ENCODE results near the gene AP4E1. TPM values are rescaled to one million over a fixed set of nuclear protein-coding genes. Genes with fewer than 3 reads are reported as not detected.
"Not testable (repeated sequence)": the region's sequence is repeated elsewhere in the genome, so short reads cannot be mapped to it uniquely, and the experiment has no call there.

Gene AP4E1
- total RNA-seq, 2 experiments from 2014 or later, result 7.6 to 14.8 TPM

GRCh38 chr15:50911001-50911400, 2.5 kb downstream of the AP4E1 start:
- Histone ChIP-seq H3K27ac (ENCODE audit: low read depth, low read length, poor library complexity, severe bottlenecking) (no peak overlapping the region), H3K79me2 (ENCODE audit: insufficient read depth, low read depth, low read length) (peaks cover 22% of the 10 kb centered on the region), H3K36me3 (ENCODE audit: insufficient read depth, low read length) (peaks cover 35% of the 10 kb centered on the region), H2AFZ (ENCODE audit: low read length) (no peak overlapping the region), H3K4me3 (ENCODE audit: low read depth, low read length, poor library complexity, severe bottlenecking) (no peak overlapping the region), H3K4me1 (ENCODE audit: insufficient read depth, low read length, poor library complexity, severe bottlenecking) (peaks cover 15% of the 10 kb centered on the region), H3K9me2 (ENCODE audit: insufficient read depth, low read length) (no peaks in the 10 kb centered on the region), H4K20me1 (ENCODE audit: insufficient read depth, low read length) (no peaks in the 10 kb centered on the region), H3K9me3 (ENCODE audit: low read length) (no peaks in the 10 kb centered on the region), H3K4me2 (ENCODE audit: low read length) (no peak overlapping the region)
- DNase-seq (ENCODE audit: low spot score), result no peak
- TF ChIP-seq EZH2phosphoT487 (IDR thresholded peaks at IDR 0.05; ENCODE audit: borderline replicate concordance, low read depth, low read length), result no peak
- no peak for TF ChIP-seq CTCF (conservative IDR thresholded peaks at IDR 0.05; ENCODE audit: low read length)
- CTCF ChIA-PET (ENCODE audit: unreplicated experiment), result no interaction called here
- POLR2A ChIA-PET, result no interaction called here
- no TSS peak for BruUV-seq (replicated peaks)
- intact Hi-C loops (cut with micrococcal nuclease; ENCODE audit: unreplicated experiment), result no loop called here

GRCh38 chr15:50911621-50912020, 3.1 kb downstream of the AP4E1 start:
- Histone ChIP-seq H3K4me3 (ENCODE audit: low read depth, low read length, poor library complexity, severe bottlenecking) (no peak overlapping the region), H4K20me1 (ENCODE audit: insufficient read depth, low read length) (no peaks in the 10 kb centered on the region), H3K4me1 (ENCODE audit: insufficient read depth, low read length, poor library complexity, severe bottlenecking) (peaks cover 15% of the 10 kb centered on the region), H3K9me2 (ENCODE audit: insufficient read depth, low read length) (no peaks in the 10 kb centered on the region), H3K27ac (ENCODE audit: low read depth, low read length, poor library complexity, severe bottlenecking) (no peak overlapping the region), H3K36me3 (ENCODE audit: insufficient read depth, low read length) (peaks cover 42% of the 10 kb centered on the region), H3K9me3 (ENCODE audit: low read length) (no peaks in the 10 kb centered on the region), H3K4me2 (ENCODE audit: low read length) (no peak overlapping the region), H2AFZ (ENCODE audit: low read length) (no peak overlapping the region), H3K79me2 (ENCODE audit: insufficient read depth, low read depth, low read length) (peaks cover 20% of the 10 kb centered on the region)
- TF ChIP-seq CTCF (conservative IDR thresholded peaks at IDR 0.05; ENCODE audit: low read length), result no peak
- no peak for TF ChIP-seq EZH2phosphoT487 (IDR thresholded peaks at IDR 0.05; ENCODE audit: borderline replicate concordance, low read depth, low read length)
- POLR2A ChIA-PET, result no interaction called here
- DNase-seq (ENCODE audit: low spot score), result no peak
- CTCF ChIA-PET (ENCODE audit: unreplicated experiment), result no interaction called here
- BruUV-seq (replicated peaks), result no TSS peak
- intact Hi-C loops (cut with micrococcal nuclease; ENCODE audit: unreplicated experiment), result no loop called here

- Histone ChIP-seq H3K4me2 (ENCODE audit: low read length) (no peak overlapping the region), H2AFZ (ENCODE audit: low read length) (no peak overlapping the region), H3K9me2 (ENCODE audit: insufficient read depth, low read length) (no peaks in the 10 kb centered on the region), H3K27ac (ENCODE audit: low read depth, low read length, poor library complexity, severe bottlenecking) (no peak overlapping the region), H3K9me3 (ENCODE audit: low read length) (no peaks in the 10 kb centered on the region), H3K4me3 (ENCODE audit: low read depth, low read length, poor library complexity, severe bottlenecking) (no peak overlapping the region), H3K79me2 (ENCODE audit: insufficient read depth, low read depth, low read length) (no peaks in the 10 kb centered on the region), H3K36me3 (ENCODE audit: insufficient read depth, low read length) (peaks cover 75% of the 10 kb centered on the region), H3K4me1 (ENCODE audit: insufficient read depth, low read length, poor library complexity, severe bottlenecking) (no peaks in the 10 kb centered on the region), H4K20me1 (ENCODE audit: insufficient read depth, low read length) (no peaks in the 10 kb centered on the region)
- no peak for TF ChIP-seq CTCF (conservative IDR thresholded peaks at IDR 0.05; ENCODE audit: low read length)
- TF ChIP-seq EZH2phosphoT487 (IDR thresholded peaks at IDR 0.05; ENCODE audit: borderline replicate concordance, low read depth, low read length), result no peak
- BruUV-seq (replicated peaks), result no TSS peak
- DNase-seq (ENCODE audit: low spot score), result no peak
- intact Hi-C loops (cut with micrococcal nuclease; ENCODE audit: unreplicated experiment), result no loop called here
- POLR2A ChIA-PET, result interaction anchor here (0.6 kb wide), 1 partner anchor 10 kb away, joined by 4 read pairs; no protein-coding TSS in a partner anchor
- CTCF ChIA-PET (ENCODE audit: unreplicated experiment), result no interaction called here
These were observed 7.9 kb downstream of the AP4E1 start for GRCh38 chr15:50916400-50916799.

DNA sequence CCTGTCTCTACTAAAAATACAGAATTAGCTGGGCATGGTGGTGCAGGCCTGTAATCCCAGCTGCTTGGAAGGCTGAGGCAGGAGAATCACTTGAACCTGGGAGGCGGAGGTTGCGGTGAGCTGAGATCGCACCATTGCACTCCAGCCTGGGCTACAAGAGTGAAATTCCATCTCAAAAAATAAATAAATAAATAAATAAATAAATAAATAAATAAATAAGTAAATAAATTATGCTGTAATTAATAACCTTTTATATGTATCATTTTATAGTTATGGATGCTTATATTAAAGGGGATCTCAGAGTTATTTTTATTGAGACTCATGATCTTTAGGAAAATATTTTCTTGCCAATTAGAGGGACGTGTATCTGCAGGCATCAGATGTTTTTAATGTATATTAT, 10.9 kb downstream of the AP4E1 start:
- POLR2A ChIA-PET, result interaction anchor here (0.7 kb wide), 1 partner anchor 780 kb away, joined by 3 read pairs; no protein-coding TSS in a partner anchor
- H3K79me2 ChIP-seq (ENCODE audit: insufficient read depth, low read depth, low read length); CTCF ChIA-PET (ENCODE audit: unreplicated experiment); H3K9me2 ChIP-seq (ENCODE audit: insufficient read depth, low read length); H4K20me1 ChIP-seq (ENCODE audit: insufficient read depth, low read length); DNase-seq (ENCODE audit: low spot score); H3K4me1 ChIP-seq (ENCODE audit: insufficient read depth, low read length, poor library complexity, severe bottlenecking); H3K9me3 ChIP-seq (ENCODE audit: low read length); H3K4me3 ChIP-seq (ENCODE audit: low read depth, low read length, poor library complexity, severe bottlenecking); H3K4me2 ChIP-seq (ENCODE audit: low read length); H2AFZ ChIP-seq (ENCODE audit: low read length); H3K27ac ChIP-seq (ENCODE audit: low read depth, low read length, poor library complexity, severe bottlenecking); BruUV-seq (replicated peaks); intact Hi-C loops (cut with micrococcal nuclease; ENCODE audit: unreplicated experiment): not testable (repeated sequence)
- H3K36me3 ChIP-seq (ENCODE audit: insufficient read depth, low read length), result peaks cover 70% of the 10 kb centered on the region

Measured in OCI-LY7 (cell line).